Measurements from ENCODE around the gene LCE7A.

Gene LCE7A, protein sequence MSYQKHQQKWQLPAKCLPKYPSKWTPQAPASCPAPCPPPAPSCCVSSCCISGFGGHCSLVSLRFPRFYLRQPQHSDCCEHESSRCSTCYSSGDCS

DNA sequence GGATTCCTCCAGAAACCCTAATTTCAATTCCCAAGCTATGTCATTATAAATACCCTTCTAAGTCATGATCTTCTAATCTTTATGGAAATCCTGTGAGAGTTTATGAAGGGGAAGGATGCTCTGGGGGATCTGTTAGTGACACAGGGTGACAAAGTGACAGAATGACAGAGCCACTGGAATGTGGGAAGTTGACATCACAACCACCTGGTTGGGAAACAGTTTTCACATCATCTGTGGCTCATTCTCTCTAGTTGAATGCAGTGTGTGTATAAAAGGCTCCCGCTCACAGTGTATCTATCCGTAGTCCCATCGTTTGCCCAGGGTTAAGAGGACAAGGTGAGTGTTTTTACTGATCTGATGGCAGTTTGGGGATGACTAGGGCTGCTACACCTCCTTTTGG, at the start of gene LCE7A:
LCE7A (plus strand) TSS at position 301 of the 400 bp plus-strand sequence. CDS start 702 bp downstream, outside the sequence.
- H3K27ac Mint-ChIP-seq, result no peak within 1 kb of the TSS

DNA sequence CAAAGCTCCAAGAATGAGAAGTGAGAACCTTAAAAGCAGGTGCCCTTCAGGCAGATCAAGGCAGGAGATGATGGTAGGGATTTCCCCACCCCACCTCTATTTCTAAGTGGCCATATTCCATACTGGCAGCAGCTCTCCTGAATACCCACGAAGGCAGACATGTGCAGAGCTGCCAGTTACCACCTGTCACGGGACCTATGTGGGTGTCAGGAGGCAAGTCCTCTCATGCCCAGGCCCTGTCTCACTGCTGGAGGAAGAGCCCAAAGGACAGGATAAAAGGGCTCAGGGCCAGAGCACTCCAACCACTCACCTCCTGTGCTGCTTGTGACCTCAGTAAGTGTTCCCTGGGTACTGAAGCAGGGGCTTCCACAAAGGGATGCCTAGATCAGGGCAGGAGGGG, 48.7 kb upstream of the LCE7A start:
- Mint-ChIP-seq H3K9me3 (peaks cover 4% of the 10 kb centered on the region), H3K4me3 (no peak overlapping the region), H3K27me3 (ENCODE audit: low read depth) (no peaks in the 10 kb centered on the region), H3K36me3 (ENCODE audit: low read depth) (no peaks in the 10 kb centered on the region), H3K27ac (no peak overlapping the region), H3K4me1 (ENCODE audit: low read depth) (no peaks in the 10 kb centered on the region)

More for the DNA sequence above, at the start of gene LCE7A:
- Mint-ChIP-seq H3K4me3 (no peak within 1 kb of the TSS), H3K27me3 (ENCODE audit: low read depth) (peaks cover 3% of the 10 kb centered on the region), H3K36me3 (ENCODE audit: low read depth) (no peaks in the 10 kb centered on the region), H3K4me1 (ENCODE audit: low read depth) (no peaks in the 10 kb centered on the region), H3K9me3 (no peaks in the 10 kb centered on the region)

DNA sequence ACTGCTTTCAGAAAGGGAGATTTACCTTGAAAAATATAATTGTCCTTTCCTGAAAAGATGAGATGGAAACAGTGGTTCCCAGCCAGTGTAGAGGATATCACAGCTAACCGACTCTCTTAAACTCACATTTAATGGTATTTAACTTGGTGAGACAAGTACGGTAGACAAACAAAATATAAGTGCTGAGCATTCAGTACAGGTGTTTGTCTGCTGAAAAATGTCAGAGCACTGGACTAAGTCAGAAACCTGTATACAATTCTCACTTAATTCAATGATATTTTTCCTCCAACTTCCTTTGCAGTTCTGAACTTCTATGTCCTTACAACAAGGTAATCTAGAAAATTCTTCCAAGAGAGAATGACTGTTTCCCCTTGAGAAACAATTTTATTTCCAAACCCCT, 48.1 kb upstream of the LCE7A start, which contains the start of gene LCE1B:
LCE1B (plus strand) TSS at position 301 of the 400 bp plus-strand sequence. CDS start 476 bp downstream, outside the sequence.
- H3K27ac Mint-ChIP-seq, result no peak within 1 kb of the TSS

DNA sequence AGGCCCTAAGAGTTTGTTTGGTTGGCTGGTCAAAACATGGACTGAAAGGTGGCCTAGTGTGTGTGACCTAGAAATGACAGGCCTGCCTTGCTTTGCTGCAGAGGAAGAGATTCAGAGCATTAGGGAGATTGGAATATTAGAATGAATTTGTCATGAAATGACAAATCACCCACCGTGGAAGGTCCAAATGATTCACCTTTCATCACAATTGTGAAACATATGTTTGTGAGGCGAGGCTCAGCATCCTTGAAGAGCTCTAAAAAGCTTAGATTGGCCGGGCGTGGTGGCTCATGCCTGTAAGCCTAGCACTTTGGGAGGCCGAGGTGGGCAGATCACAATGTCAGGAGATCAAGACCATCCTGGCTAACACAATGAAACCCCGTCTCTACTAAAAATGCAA, 42.5 kb upstream of the LCE7A start:
- Mint-ChIP-seq H3K9me3 (peaks cover 4% of the 10 kb centered on the region), H3K4me1 (ENCODE audit: low read depth) (no peaks in the 10 kb centered on the region), H3K27ac (no peak overlapping the region), H3K27me3 (ENCODE audit: low read depth) (no peaks in the 10 kb centered on the region), H3K36me3 (ENCODE audit: low read depth) (no peaks in the 10 kb centered on the region), H3K4me3 (no peak overlapping the region)

More for the DNA sequence above, 48.1 kb upstream of the LCE7A start, which contains the start of gene LCE1B:
- no peak within 1 kb of the TSS for H3K4me3 Mint-ChIP-seq
- H3K27me3 Mint-ChIP-seq (ENCODE audit: low read depth), result no peaks in the 10 kb centered on the region
- H3K4me1 Mint-ChIP-seq (ENCODE audit: low read depth), result no peaks in the 10 kb centered on the region
- no peaks in the 10 kb centered on the region for H3K36me3 Mint-ChIP-seq (ENCODE audit: low read depth)
- H3K9me3 Mint-ChIP-seq, result peaks cover 4% of the 10 kb centered on the region

DNA sequence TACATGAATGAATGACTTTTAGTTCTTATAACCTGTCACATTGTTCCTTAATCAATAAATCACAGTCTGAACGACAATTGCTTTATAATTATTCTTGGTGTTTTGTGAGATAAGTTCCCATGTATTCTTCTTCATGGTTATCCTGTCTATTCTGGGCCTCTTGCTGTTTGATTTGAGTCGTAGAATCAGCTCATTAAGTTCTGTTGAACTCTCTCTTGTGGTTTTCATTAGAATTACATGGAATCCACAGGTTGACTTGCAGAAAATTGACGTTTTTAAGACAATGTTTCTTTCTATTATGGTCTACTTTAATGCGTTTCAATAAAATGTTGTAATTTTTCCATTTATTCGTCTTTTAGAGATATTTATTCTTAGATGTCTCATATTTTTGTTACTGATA, 36.5 kb upstream of the LCE7A start:
- Mint-ChIP-seq H3K4me3 (no peak overlapping the region), H3K9me3 (no peaks in the 10 kb centered on the region), H3K27ac (no peak overlapping the region), H3K4me1 (ENCODE audit: low read depth) (no peaks in the 10 kb centered on the region), H3K36me3 (ENCODE audit: low read depth) (no peaks in the 10 kb centered on the region), H3K27me3 (ENCODE audit: low read depth) (peaks cover 9% of the 10 kb centered on the region)

DNA sequence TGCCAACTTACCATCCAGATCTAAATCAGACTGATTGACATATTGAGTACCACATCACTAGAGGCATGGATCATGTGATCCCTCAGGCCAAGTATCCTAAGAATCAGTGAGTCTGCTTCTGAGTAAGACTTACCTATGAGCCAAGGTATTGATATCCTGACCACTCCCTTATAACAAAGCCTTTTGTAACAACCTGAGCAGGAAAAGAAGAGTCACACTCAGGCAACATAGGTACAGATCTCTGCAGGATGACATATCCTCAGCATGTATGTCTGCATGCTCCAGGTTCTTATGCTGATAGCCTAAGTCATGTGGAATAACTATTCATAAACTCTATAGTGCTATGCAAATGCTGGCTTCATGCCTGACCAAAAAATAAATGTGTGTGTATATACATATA, 34.8 kb upstream of the LCE7A start:
- no peaks in the 10 kb centered on the region for H3K36me3 Mint-ChIP-seq (ENCODE audit: low read depth)
- H3K27ac Mint-ChIP-seq, result no peak overlapping the region
- peaks cover 9% of the 10 kb centered on the region for H3K27me3 Mint-ChIP-seq (ENCODE audit: low read depth)
- H3K4me3 Mint-ChIP-seq, result no peak overlapping the region
- no peaks in the 10 kb centered on the region for H3K4me1 Mint-ChIP-seq (ENCODE audit: low read depth)
- no peaks in the 10 kb centered on the region for H3K9me3 Mint-ChIP-seq

DNA sequence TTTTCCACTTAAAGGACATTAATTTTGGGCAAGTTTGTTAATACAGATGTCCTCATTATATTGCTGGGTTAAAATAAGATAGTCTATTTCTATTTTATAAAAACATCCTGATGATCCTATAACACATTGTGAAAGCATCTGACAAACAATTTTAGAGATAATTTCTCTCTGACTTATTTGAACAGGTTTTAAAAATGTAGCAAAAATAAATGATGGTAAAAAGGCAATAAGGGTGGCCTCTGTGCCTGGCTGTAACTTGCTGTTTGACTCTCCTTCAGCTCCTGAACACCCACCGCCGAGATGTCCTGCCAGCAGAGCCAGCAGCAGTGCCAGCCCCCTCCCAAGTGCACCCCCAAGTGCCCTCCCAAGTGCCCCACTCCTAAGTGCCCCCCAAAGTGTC, 32.6 kb upstream of the LCE7A start, which contains the start of gene LCE1A:
LCE1A (plus strand) TSS at position 301 of the 400 bp plus-strand sequence; CDS start at position 301, 0 bp downstream.
- Mint-ChIP-seq H3K9me3 (no peaks in the 10 kb centered on the region), H3K27me3 (ENCODE audit: low read depth) (peaks cover 9% of the 10 kb centered on the region), H3K4me3 (no peak within 1 kb of the TSS), H3K27ac (no peak within 1 kb of the TSS), H3K4me1 (ENCODE audit: low read depth) (no peaks in the 10 kb centered on the region), H3K36me3 (ENCODE audit: low read depth) (no peaks in the 10 kb centered on the region)

DNA sequence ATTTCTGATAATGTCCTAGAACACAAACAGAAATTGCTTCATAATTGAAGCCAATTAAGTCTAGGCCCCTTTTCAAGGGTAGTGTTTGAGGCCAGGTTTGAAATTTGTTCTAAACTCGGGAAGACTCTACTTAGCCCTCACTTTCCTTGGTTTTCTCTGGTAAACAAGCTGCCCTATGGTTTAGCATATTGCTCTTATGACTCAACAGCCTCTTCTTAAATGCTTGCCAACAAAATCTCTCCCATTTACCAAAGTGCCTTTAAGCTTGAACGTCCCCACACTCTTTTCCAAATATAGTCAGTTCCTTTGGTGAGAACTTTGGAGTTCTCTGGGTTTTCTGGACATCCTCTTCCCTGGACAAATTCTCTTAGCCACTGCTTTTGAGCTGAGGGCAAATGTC, 22.9 kb upstream of the LCE7A start:
- H3K27ac Mint-ChIP-seq, result no peak overlapping the region
- no peaks in the 10 kb centered on the region for H3K9me3 Mint-ChIP-seq
- H3K4me1 Mint-ChIP-seq (ENCODE audit: low read depth), result no peaks in the 10 kb centered on the region
- H3K4me3 Mint-ChIP-seq, result no peak overlapping the region
- no peaks in the 10 kb centered on the region for H3K27me3 Mint-ChIP-seq (ENCODE audit: low read depth)
- H3K36me3 Mint-ChIP-seq (ENCODE audit: low read depth), result no peaks in the 10 kb centered on the region

DNA sequence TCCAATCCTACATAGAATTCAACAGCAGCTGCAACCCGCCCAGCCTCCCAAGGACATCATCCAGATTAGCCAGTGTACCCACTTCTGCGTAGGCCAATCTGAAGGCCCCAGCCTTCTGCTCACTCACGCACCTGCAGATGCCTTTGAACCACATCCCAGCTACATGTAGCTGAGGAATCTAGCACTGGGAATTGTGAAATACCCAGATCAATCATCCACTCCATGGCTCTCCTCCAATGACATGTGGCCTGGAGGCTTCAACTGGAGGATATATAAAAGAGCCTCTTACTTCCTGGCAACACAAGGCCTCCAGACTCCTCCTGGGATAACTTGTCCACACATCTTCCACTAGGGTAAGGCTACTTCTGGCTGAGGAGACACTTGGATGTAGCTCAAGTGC, 17.2 kb upstream of the LCE7A start, which contains the start of gene LCE6A:
LCE6A (plus strand) TSS at position 301 of the 400 bp plus-strand sequence. CDS start 665 bp downstream, outside the sequence.
- H3K4me1 Mint-ChIP-seq (ENCODE audit: low read depth), result no peaks in the 10 kb centered on the region
- no peaks in the 10 kb centered on the region for H3K36me3 Mint-ChIP-seq (ENCODE audit: low read depth)
- no peak within 1 kb of the TSS for H3K27ac Mint-ChIP-seq
- no peaks in the 10 kb centered on the region for H3K27me3 Mint-ChIP-seq (ENCODE audit: low read depth)
- H3K4me3 Mint-ChIP-seq, result no peak within 1 kb of the TSS
- no peaks in the 10 kb centered on the region for H3K9me3 Mint-ChIP-seq

DNA sequence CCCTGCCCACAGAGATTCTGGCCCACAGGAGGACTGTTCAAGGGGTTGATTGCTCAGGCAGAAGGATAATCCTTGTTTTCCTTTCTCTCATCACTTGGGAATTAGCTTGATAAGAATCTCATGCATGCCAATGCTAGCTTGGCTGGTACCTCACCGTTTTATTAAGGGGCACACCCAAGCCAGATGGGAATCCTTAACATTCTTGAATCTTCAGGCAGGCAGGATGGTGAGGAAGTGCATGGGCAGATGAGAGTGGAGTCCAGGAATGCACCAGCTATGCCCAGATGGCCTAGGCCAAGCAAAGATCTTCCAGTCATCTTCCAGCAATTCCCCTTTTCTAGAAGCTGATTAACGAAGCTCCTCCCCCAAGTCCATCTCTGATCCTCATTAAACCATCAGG, 4.1 kb upstream of the LCE7A start:
- H3K36me3 Mint-ChIP-seq (ENCODE audit: low read depth), result no peaks in the 10 kb centered on the region

DNA sequence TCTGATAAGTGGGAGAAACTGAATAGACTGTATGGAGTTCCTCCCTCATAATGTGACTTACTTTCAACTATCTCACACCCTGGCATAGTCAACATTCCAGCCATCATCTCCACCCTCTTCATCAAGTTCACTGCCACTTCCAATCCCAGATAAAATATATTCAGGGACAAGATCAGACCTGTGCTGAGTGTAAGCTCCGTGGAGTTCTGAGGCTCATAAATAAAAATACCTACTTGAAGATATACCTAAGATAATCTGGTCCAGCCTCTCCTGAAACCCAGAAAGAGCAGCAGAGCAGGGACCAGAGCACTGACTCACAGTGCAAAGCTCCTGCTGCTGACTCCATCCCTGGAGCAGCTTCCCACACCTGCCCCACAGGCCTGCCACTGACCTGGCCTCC, 1.7 kb upstream of the LCE7A start:
- Mint-ChIP-seq H3K4me1 (ENCODE audit: low read depth) (no peaks in the 10 kb centered on the region), H3K27ac (no peak overlapping the region), H3K9me3 (no peaks in the 10 kb centered on the region), H3K36me3 (ENCODE audit: low read depth) (no peaks in the 10 kb centered on the region), H3K27me3 (ENCODE audit: low read depth) (peaks cover 3% of the 10 kb centered on the region), H3K4me3 (no peak overlapping the region)

More for the DNA sequence above, 4.1 kb upstream of the LCE7A start:
- Mint-ChIP-seq H3K27ac (no peak overlapping the region), H3K4me1 (ENCODE audit: low read depth) (no peaks in the 10 kb centered on the region), H3K27me3 (ENCODE audit: low read depth) (no peaks in the 10 kb centered on the region), H3K9me3 (no peaks in the 10 kb centered on the region), H3K4me3 (no peak overlapping the region)

DNA sequence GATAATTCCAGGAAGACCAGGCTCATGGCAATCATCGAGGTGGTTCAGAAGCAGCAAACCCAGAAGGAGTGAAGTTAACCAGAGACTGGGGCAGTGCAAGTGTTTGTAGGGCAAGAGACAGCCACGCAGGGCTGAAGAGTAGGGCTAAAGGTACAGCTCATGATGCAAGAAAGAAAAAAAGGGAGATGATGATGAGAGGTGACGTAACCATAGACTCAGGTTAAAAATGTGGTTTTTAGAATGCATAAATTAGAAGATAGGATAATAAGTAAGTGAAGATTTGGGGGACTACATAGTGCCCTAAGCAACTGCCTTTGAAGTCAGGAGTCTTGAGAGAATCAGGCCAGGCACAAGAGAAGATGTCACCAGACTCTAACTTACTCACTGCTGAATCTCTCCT, 333 bp downstream of the LCE7A start:
- no peak overlapping the region for H3K4me3 Mint-ChIP-seq
- H3K36me3 Mint-ChIP-seq (ENCODE audit: low read depth), result no peaks in the 10 kb centered on the region
- H3K27me3 Mint-ChIP-seq (ENCODE audit: low read depth), result peaks cover 3% of the 10 kb centered on the region
- no peak overlapping the region for H3K27ac Mint-ChIP-seq
- no peaks in the 10 kb centered on the region for H3K4me1 Mint-ChIP-seq (ENCODE audit: low read depth)
- no peaks in the 10 kb centered on the region for H3K9me3 Mint-ChIP-seq

DNA sequence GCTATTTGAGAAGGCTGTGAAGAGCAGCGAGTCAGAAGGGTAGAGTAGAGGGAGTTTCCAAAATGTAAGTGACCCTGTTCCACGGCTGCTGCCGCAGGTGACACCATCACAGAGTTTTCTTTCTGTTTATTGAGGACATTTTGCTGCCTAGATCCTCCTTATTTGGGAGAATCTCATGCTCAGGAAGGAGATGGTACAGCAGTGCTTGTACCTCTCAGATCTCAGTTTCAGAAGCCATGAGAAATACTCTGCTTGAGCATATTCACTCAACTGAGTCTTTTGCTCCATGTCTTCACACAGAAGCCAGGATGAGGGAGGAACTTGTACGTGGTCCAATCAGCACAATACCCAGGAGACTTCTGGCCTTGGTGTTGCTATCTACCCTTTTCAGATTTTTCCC, 1.6 kb downstream of the LCE7A start:
- Mint-ChIP-seq H3K4me3 (no peak overlapping the region), H3K4me1 (ENCODE audit: low read depth) (no peaks in the 10 kb centered on the region), H3K36me3 (ENCODE audit: low read depth) (no peaks in the 10 kb centered on the region), H3K9me3 (no peaks in the 10 kb centered on the region), H3K27ac (no peak overlapping the region), H3K27me3 (ENCODE audit: low read depth) (peaks cover 3% of the 10 kb centered on the region)

DNA sequence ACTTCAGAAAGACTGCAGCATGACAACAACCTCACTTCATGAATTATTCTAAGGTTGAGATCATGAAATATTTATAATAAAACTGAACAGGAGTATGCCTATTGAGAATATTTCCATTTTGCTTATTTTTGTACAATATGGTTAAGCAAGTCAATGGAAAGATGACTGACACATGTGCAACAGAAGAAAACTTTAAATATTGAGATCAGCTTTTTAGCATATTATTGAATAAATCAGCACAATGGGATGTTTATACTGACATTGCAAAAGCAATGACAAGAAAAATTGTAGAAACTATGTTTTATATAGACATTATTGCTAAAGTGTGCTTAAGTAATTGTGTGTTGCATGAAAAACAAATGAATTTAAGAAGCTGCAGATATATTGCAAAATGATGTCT, 4.6 kb downstream of the LCE7A start:
- Mint-ChIP-seq H3K36me3 (ENCODE audit: low read depth) (no peaks in the 10 kb centered on the region), H3K4me1 (ENCODE audit: low read depth) (no peaks in the 10 kb centered on the region), H3K27ac (no peak overlapping the region), H3K27me3 (ENCODE audit: low read depth) (peaks cover 3% of the 10 kb centered on the region), H3K9me3 (no peaks in the 10 kb centered on the region), H3K4me3 (no peak overlapping the region)

DNA sequence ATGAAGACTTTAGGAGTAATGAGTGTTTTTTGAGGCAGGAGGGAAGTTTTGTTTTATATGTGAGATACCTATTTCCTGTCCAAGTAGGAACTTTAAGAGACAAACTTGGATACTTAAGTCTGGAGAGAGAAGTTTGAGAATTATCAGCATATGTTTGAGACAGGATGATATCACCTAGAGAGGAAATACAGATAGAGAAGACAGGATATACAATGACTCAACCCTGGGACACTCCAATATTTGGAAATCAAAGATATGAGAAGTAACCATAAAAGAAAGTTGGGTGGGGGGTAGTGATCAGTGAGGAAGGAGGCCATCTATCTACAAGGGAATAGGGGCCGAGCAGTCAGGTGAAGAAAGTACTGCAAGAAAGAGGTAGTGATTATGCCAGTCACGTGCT, 6.5 kb downstream of the LCE7A start:
- H3K27me3 Mint-ChIP-seq (ENCODE audit: low read depth), result peaks cover under 1% of the 10 kb centered on the region
- H3K4me1 Mint-ChIP-seq (ENCODE audit: low read depth), result no peaks in the 10 kb centered on the region
- no peaks in the 10 kb centered on the region for H3K9me3 Mint-ChIP-seq
- no peaks in the 10 kb centered on the region for H3K36me3 Mint-ChIP-seq (ENCODE audit: low read depth)
- H3K27ac Mint-ChIP-seq, result no peak overlapping the region
- H3K4me3 Mint-ChIP-seq, result no peak overlapping the region
